Measurements from ENCODE around the gene GALNS. TPM values are rescaled to one million over a fixed set of nuclear protein-coding genes. Genes with fewer than 3 reads are reported as not detected.
A peak's percentile ranks its signal among the peaks of the same experiment; 100 is the strongest.

The GALNS gene
- total and polyA plus RNA-seq, 2 of the 13 experiments (the other 11 are each of a cell fraction or from before 2014, with no cell fraction given): 9.2 to 9.8 TPM

DNA sequence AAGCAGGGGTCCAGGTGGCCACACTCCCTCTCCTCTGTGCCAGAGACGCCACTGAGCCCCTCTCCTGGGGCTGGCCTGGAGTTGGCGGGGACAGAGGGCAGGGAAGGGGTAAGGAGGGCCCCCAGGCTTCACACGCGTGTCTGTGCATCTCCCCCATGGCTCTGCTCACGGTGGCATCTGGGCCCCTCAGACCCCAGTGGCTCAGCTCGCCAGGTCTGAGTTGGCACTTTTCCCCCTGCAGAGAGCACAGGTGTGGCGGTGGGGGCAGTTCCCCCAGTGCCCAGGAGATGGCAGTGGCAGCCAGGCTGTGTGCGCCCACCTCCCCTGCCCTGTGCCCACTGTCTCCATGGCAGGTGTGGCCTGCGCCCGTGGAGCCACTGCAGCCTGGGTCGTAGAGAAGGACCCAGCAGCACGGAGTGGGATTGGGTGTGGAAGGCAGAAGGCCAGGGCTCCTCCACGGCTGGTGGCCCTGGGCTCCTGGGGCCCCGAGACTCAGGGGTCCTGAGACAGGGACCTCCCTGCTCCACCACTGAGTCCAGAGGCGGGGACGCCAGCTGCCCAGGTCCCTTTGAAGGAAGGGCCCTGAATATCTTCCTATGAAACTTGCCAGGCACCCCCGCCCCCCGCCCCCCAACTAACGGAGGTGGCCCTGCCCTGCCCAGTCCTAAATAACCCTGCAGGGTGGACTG is 40.7 kb downstream of the GALNS start (continued):
- TF ChIP-seq, protein P1, sequence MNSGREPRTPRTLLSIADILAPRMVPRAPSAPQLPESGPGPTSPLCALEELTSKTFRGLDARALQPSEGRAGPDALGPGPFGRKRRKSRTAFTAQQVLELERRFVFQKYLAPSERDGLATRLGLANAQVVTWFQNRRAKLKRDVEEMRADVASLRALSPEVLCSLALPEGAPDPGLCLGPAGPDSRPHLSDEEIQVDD (CRISPR knock-in tag; IDR thresholded peaks at IDR 0.05; ENCODE audit: borderline replicate concordance): 0 out of 2 replicates have a peak, but pooled peaks have one; percentile 48
- TF ChIP-seq NONO (IDR thresholded peaks at IDR 0.05): no peak
- peak; percentile 55; the same call in 1 of the 2 replicates for TF ChIP-seq NONO (CRISPR knock-in tag; conservative IDR thresholded peaks at IDR 0.05)
- TF ChIP-seq ZNF33B (CRISPR knock-in tag; IDR thresholded peaks at IDR 0.05): no peak
- no peak for TF ChIP-seq KDM3A (CRISPR knock-in tag; IDR thresholded peaks at IDR 0.05; ENCODE audit: low read depth)
- TF ChIP-seq SOX6 (IDR thresholded peaks at IDR 0.05): no peak
- TF ChIP-seq SOX6 (CRISPR knock-in tag; IDR thresholded peaks at IDR 0.05): 0 out of 2 replicates have a peak, but pooled peaks have one; percentile 21
- TF ChIP-seq, protein P2, sequence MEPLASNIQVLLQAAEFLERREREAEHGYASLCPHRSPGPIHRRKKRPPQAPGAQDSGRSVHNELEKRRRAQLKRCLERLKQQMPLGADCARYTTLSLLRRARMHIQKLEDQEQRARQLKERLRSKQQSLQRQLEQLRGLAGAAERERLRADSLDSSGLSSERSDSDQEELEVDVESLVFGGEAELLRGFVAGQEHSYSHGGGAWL (CRISPR knock-in tag; IDR thresholded peaks at IDR 0.05): no peak
- TF ChIP-seq, protein P3, sequence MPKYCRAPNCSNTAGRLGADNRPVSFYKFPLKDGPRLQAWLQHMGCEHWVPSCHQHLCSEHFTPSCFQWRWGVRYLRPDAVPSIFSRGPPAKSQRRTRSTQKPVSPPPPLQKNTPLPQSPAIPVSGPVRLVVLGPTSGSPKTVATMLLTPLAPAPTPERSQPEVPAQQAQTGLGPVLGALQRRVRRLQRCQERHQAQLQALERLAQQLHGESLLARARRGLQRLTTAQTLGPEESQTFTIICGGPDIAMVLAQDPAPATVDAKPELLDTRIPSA (CRISPR knock-in tag; IDR thresholded peaks at IDR 0.05; ENCODE audit: borderline replicate concordance): no peak
- peak; percentile 28 for TF ChIP-seq ZBTB38 (CRISPR knock-in tag; IDR thresholded peaks at IDR 0.05)
- TF ChIP-seq HES4 (CRISPR knock-in tag; IDR thresholded peaks at IDR 0.05; ENCODE audit: borderline replicate concordance): no peak
- TF ChIP-seq, protein P4, sequence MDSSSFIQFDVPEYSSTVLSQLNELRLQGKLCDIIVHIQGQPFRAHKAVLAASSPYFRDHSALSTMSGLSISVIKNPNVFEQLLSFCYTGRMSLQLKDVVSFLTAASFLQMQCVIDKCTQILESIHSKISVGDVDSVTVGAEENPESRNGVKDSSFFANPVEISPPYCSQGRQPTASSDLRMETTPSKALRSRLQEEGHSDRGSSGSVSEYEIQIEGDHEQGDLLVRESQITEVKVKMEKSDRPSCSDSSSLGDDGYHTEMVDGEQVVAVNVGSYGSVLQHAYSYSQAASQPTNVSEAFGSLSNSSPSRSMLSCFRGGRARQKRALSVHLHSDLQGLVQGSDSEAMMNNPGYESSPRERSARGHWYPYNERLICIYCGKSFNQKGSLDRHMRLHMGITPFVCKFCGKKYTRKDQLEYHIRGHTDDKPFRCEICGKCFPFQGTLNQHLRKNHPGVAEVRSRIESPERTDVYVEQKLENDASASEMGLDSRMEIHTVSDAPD (CRISPR knock-in tag; IDR thresholded peaks at IDR 0.05): peak; percentile 51; the same call in 1 of the 2 replicates
- TF ChIP-seq, protein P5, sequence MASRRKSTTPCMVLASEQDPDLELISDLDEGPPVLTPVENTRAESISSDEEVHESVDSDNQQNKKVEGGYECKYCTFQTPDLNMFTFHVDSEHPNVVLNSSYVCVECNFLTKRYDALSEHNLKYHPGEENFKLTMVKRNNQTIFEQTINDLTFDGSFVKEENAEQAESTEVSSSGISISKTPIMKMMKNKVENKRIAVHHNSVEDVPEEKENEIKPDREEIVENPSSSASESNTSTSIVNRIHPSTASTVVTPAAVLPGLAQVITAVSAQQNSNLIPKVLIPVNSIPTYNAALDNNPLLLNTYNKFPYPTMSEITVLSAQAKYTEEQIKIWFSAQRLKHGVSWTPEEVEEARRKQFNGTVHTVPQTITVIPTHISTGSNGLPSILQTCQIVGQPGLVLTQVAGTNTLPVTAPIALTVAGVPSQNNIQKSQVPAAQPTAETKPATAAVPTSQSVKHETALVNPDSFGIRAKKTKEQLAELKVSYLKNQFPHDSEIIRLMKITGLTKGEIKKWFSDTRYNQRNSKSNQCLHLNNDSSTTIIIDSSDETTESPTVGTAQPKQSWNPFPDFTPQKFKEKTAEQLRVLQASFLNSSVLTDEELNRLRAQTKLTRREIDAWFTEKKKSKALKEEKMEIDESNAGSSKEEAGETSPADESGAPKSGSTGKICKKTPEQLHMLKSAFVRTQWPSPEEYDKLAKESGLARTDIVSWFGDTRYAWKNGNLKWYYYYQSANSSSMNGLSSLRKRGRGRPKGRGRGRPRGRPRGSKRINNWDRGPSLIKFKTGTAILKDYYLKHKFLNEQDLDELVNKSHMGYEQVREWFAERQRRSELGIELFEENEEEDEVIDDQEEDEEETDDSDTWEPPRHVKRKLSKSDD (CRISPR knock-in tag; IDR thresholded peaks at IDR 0.05; ENCODE audit: low read depth): peak; percentile 41; the same call in 1 of the 2 replicates
- 0 out of 2 replicates have a peak, but pooled peaks have one; percentile 66 for TF ChIP-seq CBFB (CRISPR knock-in tag; IDR thresholded peaks at IDR 0.05)
- TF ChIP-seq EP300 (IDR thresholded peaks at IDR 0.05; ENCODE audit: low read depth in 2 of 2, low read length in 2 of 2): no peak
- TF ChIP-seq EP300 (CRISPR knock-in tag; IDR thresholded peaks at IDR 0.05; ENCODE audit: borderline replicate concordance): no peak
- TF ChIP-seq, protein P6, sequence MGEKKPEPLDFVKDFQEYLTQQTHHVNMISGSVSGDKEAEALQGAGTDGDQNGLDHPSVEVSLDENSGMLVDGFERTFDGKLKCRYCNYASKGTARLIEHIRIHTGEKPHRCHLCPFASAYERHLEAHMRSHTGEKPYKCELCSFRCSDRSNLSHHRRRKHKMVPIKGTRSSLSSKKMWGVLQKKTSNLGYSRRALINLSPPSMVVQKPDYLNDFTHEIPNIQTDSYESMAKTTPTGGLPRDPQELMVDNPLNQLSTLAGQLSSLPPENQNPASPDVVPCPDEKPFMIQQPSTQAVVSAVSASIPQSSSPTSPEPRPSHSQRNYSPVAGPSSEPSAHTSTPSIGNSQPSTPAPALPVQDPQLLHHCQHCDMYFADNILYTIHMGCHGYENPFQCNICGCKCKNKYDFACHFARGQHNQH (CRISPR knock-in tag; IDR thresholded peaks at IDR 0.05): peak; percentile 26; the same call in 1 of the 2 replicates
- TF ChIP-seq PCBP1 (IDR thresholded peaks at IDR 0.05; ENCODE audit: borderline replicate concordance, low read depth, low read length): 0 out of 2 replicates have a peak, but pooled peaks have one; percentile 35
- TF ChIP-seq SPEN (CRISPR knock-in tag; IDR thresholded peaks at IDR 0.05; ENCODE audit: low read depth): peak; percentile 12; the same call in 1 of the 2 replicates
